Suprapubic skin (tissue), 4 donors: ENCODE data around the gene TRAPPC1. TPM values are rescaled to one million over a fixed set of nuclear protein-coding genes. Genes with fewer than 3 reads are reported as not detected.
"Not testable (repeated sequence)": the region's sequence is repeated elsewhere in the genome, so short reads cannot be mapped to it uniquely, and the experiment has no call there.

ENCODE experiments used
- DNase-seq, 2 donors: peaks; one replicate each; pipeline ENCODE4 v3.0.0-alpha.2; 2019; ENCODE audit warnings: low spot score in 2 of 2
- H3K27ac ChIP-seq: fragments of 200-600 bp; sonication (generic); one replicate; pipeline ENCODE4 v1.5.1; 2019
- H3K27me3 ChIP-seq: fragments of 200-600 bp; sonication (generic); one replicate; pipeline ENCODE4 v1.5.1; 2019
- H3K36me3 ChIP-seq: fragments of 200-600 bp; sonication (generic); one replicate; pipeline ENCODE4 v1.5.1; 2019
- H3K4me1 ChIP-seq: fragments of 200-600 bp; sonication (generic); one replicate; pipeline ENCODE4 v1.5.1; 2019
- H3K4me3 ChIP-seq: fragments of 200-600 bp; sonication (generic); one replicate; pipeline ENCODE4 v1.5.1; 2019; ENCODE audit warnings: mild to moderate bottlenecking
- H3K9me3 ChIP-seq: fragments of 200-600 bp; sonication (generic); one replicate; pipeline ENCODE4 v1.5.1; 2019
- CTCF ChIP-seq, 2 donors: fragments of 200-600 bp in 1 of 2; fragments of 450-650 bp in 1 of 2; sonication (generic) in 1 of 2; IDR thresholded peaks; one replicate each; pipeline ENCODE4 v1.5.1; 2016 to 2019; ENCODE audit warnings: antibody characterized with exemption in 2 of 2, mild to moderate bottlenecking in 1 of 2, moderate library complexity in 1 of 2
- EP300 ChIP-seq: sonication (generic); formaldehyde crosslinking; IDR thresholded peaks from one replicate; pipeline ENCODE4 v1.6.1; 2017; ENCODE audit warnings: antibody characterized with exemption
- POLR2A ChIP-seq, 2 donors: fragments of 450-650 bp; IDR thresholded peaks; one replicate each; pipeline ENCODE4 v1.6.1; 2017; ENCODE audit warnings: antibody characterized with exemption in 2 of 2, mild to moderate bottlenecking in 2 of 2, moderate library complexity in 2 of 2
- POLR2AphosphoS5 ChIP-seq, 3 donors: sonication (generic); formaldehyde crosslinking; IDR thresholded peaks; one replicate each; pipeline ENCODE4 v1.6.1; 2017; ENCODE audit warnings: antibody characterized with exemption in 3 of 3
- WGBS: methylation state at CpG from one replicate; pipeline ENCODE4 v1.1.5; 2018; 5-methylcytosine and 5-hydroxymethylcytosine counted together
- total RNA-seq, 4 donors: library from RNA; depleted of rRNA; stranded (reverse); fragments of >200 nt; gene quantifications; one replicate each; pipeline ENCODE4 v1.1.0, GENCODE V29; 2016

TRAPPC1 gene
- total RNA-seq, 4 donors from 2014 or later = 39.4 to 64.1 (median 46.2) TPM

- Histone ChIP-seq H3K27me3 (peaks cover 7% of the 10 kb centered on the region), H3K36me3 (peaks cover 2% of the 10 kb centered on the region), H3K27ac (no peak overlapping the region), H3K4me3 (no peak overlapping the region), H3K4me1 (no peaks in the 10 kb centered on the region), H3K9me3 (no peaks in the 10 kb centered on the region)
- TF ChIP-seq POLR2A (IDR thresholded peaks at IDR 0.05) (no peak), POLR2AphosphoS5 (IDR thresholded peaks at IDR 0.05) (no peak), CTCF (IDR thresholded peaks at IDR 0.05) (no peak), EP300 (no peak)
- no peak for DNase-seq
- 76% methylated on average over 11 of the region's 11 CpGs for WGBS
Measured at GRCh38 chr17:7956228-7956965, 24.7 kb upstream of the TRAPPC1 start.

- H3K4me3 ChIP-seq = no peak overlapping the region
- no peaks in the 10 kb centered on the region for H3K9me3 ChIP-seq
- no peak overlapping the region for H3K27ac ChIP-seq
- peaks cover 2% of the 10 kb centered on the region for H3K36me3 ChIP-seq
- DNase-seq = no peak
- TF ChIP-seq POLR2A (IDR thresholded peaks at IDR 0.05) (no peak), CTCF (IDR thresholded peaks at IDR 0.05) (no peak), POLR2AphosphoS5 (IDR thresholded peaks at IDR 0.05) (no peak), EP300 (no peak)
- peaks cover 3% of the 10 kb centered on the region for H3K27me3 ChIP-seq
- WGBS = 58% methylated on average over 13 of the region's 13 CpGs
- H3K4me1 ChIP-seq = no peaks in the 10 kb centered on the region
Measured at GRCh38 chr17:7955414-7956227, 23.9 kb upstream of the TRAPPC1 start.

GRCh38 chr17:7953266-7953665 is 21.5 kb upstream of the TRAPPC1 start:
- 97% methylated on average over 13 of the region's 13 CpGs for WGBS
- DNase-seq, H3K4me1 ChIP-seq, H3K4me3 ChIP-seq, H3K9me3 ChIP-seq, H3K27ac ChIP-seq, H3K27me3 ChIP-seq: not testable (repeated sequence)
- H3K36me3 ChIP-seq = peaks cover 22% of the 10 kb centered on the region

- Histone ChIP-seq H3K9me3 (no peaks in the 10 kb centered on the region), H3K36me3 (peaks cover 42% of the 10 kb centered on the region), H3K27ac (no peak overlapping the region), H3K4me3 (no peak overlapping the region), H3K27me3 (no peaks in the 10 kb centered on the region), H3K4me1 (no peaks in the 10 kb centered on the region)
- no peak for DNase-seq
- TF ChIP-seq POLR2AphosphoS5 (IDR thresholded peaks at IDR 0.05) = no peak
- TF ChIP-seq EP300 = no peak
- TF ChIP-seq POLR2A (IDR thresholded peaks at IDR 0.05) = no peak
- TF ChIP-seq CTCF (IDR thresholded peaks at IDR 0.05) = no peak
- WGBS = 69% methylated on average over 5 of the region's 5 CpGs
Measured at GRCh38 chr17:7951143-7951792, 19.5 kb upstream of the TRAPPC1 start.

- H3K27me3 ChIP-seq = no peaks in the 10 kb centered on the region
- peaks cover 49% of the 10 kb centered on the region for H3K36me3 ChIP-seq
- no peaks in the 10 kb centered on the region for H3K4me1 ChIP-seq
- 54% methylated on average over 3 of the region's 3 CpGs for WGBS
- TF ChIP-seq POLR2AphosphoS5 (IDR thresholded peaks at IDR 0.05) (no peak), CTCF (IDR thresholded peaks at IDR 0.05) (no peak), POLR2A (IDR thresholded peaks at IDR 0.05) (no peak), EP300 (no peak)
- no peak overlapping the region for H3K27ac ChIP-seq
- no peak for DNase-seq
- H3K4me3 ChIP-seq = no peak overlapping the region
- H3K9me3 ChIP-seq = no peaks in the 10 kb centered on the region
Measured at GRCh38 chr17:7950578-7950977, 18.8 kb upstream of the TRAPPC1 start.
